Hepatocyte (in vitro differentiated cells): ENCODE data around the gene S1PR3. TPM values are rescaled to one million over a fixed set of nuclear protein-coding genes. Genes with fewer than 3 reads are reported as not detected.

Source experiments
- DNase-seq: peaks from one replicate; pipeline ENCODE4 v3.0.0-alpha.2; 2016; ENCODE audit warnings: low spot score
- H2AFZ ChIP-seq: fragments of 200-600 bp; sonication (generic); 2 replicates; pipeline ENCODE4 v1.6.0; 2016; ENCODE audit warnings: antibody characterized with exemption, mild to moderate bottlenecking
- H3K27ac ChIP-seq: fragments of 200-600 bp; sonication (generic); 2 replicates; pipeline ENCODE4 v1.5.1; 2016; ENCODE audit warnings: mild to moderate bottlenecking
- H3K27me3 ChIP-seq: fragments of 200-600 bp; sonication (generic); 2 replicates; pipeline ENCODE4 v1.6.1; 2016
- H3K36me3 ChIP-seq: fragments of 200-600 bp; sonication (generic); replicated peaks from 2 replicates; pipeline ENCODE4 v1.5.1; 2016; ENCODE audit warnings: low read depth; ENCODE audit not compliant: insufficient read depth
- H3K4me1 ChIP-seq: fragments of 200-600 bp; sonication (generic); 2 replicates; pipeline ENCODE4 v1.5.1; 2016; ENCODE audit warnings: mild to moderate bottlenecking, moderate library complexity; ENCODE audit not compliant: insufficient read depth
- H3K4me2 ChIP-seq: fragments of 200-600 bp; sonication (generic); 2 replicates; pipeline ENCODE4 v1.6.0; 2016
- H3K4me3 ChIP-seq: fragments of 200-600 bp; sonication (generic); 2 replicates; pipeline ENCODE4 v1.5.1; 2016; ENCODE audit warnings: mild to moderate bottlenecking
- H3K79me2 ChIP-seq: fragments of 200-600 bp; sonication (generic); 2 replicates; pipeline ENCODE4 v1.6.0; 2017; ENCODE audit warnings: mild to moderate bottlenecking
- H3K9me2 ChIP-seq: fragments of 200-600 bp; sonication (generic); replicated peaks from 2 replicates; pipeline ENCODE4 v1.6.0; 2017; ENCODE audit warnings: mild to moderate bottlenecking; ENCODE audit not compliant: insufficient read depth
- H3K9me3 ChIP-seq: fragments of 200-600 bp; sonication (generic); 2 replicates; pipeline ENCODE4 v1.5.1; 2016; ENCODE audit warnings: low read depth, mild to moderate bottlenecking
- H4K20me1 ChIP-seq: fragments of 200-600 bp; sonication (generic); 2 replicates; pipeline ENCODE4 v1.6.0; 2016; ENCODE audit warnings: mild to moderate bottlenecking; ENCODE audit not compliant: insufficient read depth, poor library complexity, severe bottlenecking
- CTCF ChIP-seq: fragments of 200-600 bp; sonication (generic); IDR thresholded peaks from 2 replicates; pipeline ENCODE4 v1.5.1; 2016; ENCODE audit warnings: antibody characterized with exemption, mild to moderate bottlenecking; ENCODE audit not compliant: poor library complexity
- EZH2 ChIP-seq: fragments of 200-600 bp; sonication (generic); IDR thresholded peaks from 2 replicates; pipeline ENCODE4 v1.6.1; 2016; ENCODE audit warnings: antibody characterized with exemption, mild to moderate bottlenecking, borderline replicate concordance
- EZH2phosphoT487 ChIP-seq: fragments of 200-600 bp; sonication (generic); IDR thresholded peaks from one replicate; pipeline ENCODE4 v1.6.1; 2018; ENCODE audit warnings: antibody characterized with exemption, mild to moderate bottlenecking, low read depth, moderate library complexity; ENCODE audit not compliant: unreplicated experiment, severe bottlenecking
- WGBS: methylation state at CpG from one replicate; pipeline ENCODE4 v1.1.6; 2016; ENCODE audit warnings: low lambda C conversion rate; ENCODE audit errors: missing lambda C conversion rate; 5-methylcytosine and 5-hydroxymethylcytosine counted together
- polyA plus RNA-seq: library from polyadenylated mRNA; unstranded; fragments of >200 nt; fragmentation: Nextera tagmentation; extraction: Ambion mirVana; gene quantifications from 2 replicates; pipeline ENCODE4 v1.2.1, GENCODE V29; 2016
- total RNA-seq: library from RNA; depleted of rRNA; stranded (reverse); fragments of >200 nt; gene quantifications from 2 replicates; pipeline ENCODE4 v1.2.3, GENCODE V29; 2014

The S1PR3 gene
- total and polyA plus RNA-seq, 2 experiments from 2014 or later = 21.4 to 46.1 TPM

GRCh38 chr9:88998911-88999310 lies 7.6 kb downstream of the S1PR3 start:
- WGBS = 84% methylated on average over 8 of the region's 9 CpGs
- TF ChIP-seq EZH2phosphoT487 (no peak), CTCF (no peak), EZH2 (no peak)
- H3K79me2 ChIP-seq = peaks cover 82% of the 10 kb centered on the region

GRCh38 chr9:89000371-89000781 lies 9.1 kb downstream of the S1PR3 start:
- no peak for DNase-seq
- Histone ChIP-seq H3K36me3 (no peaks in the 10 kb centered on the region), H3K79me2 (peaks cover 67% of the 10 kb centered on the region), H4K20me1 (peaks cover 18% of the 10 kb centered on the region), H3K4me3 (no peak overlapping the region), H3K9me3 (no peaks in the 10 kb centered on the region), H3K4me2 (peak overlapping the region; percentile 68), H3K4me1 (peaks cover 19% of the 10 kb centered on the region), H3K27me3 (no peaks in the 10 kb centered on the region), H3K27ac (peak overlapping the region; percentile 24), H2AFZ (no peak overlapping the region), H3K9me2 (no peaks in the 10 kb centered on the region)
- WGBS = 80% methylated on average over 9 of the region's 9 CpGs
- no peak for TF ChIP-seq CTCF
- TF ChIP-seq EZH2 = no peak
- no peak for TF ChIP-seq EZH2phosphoT487

More at GRCh38 chr9:88998911-88999310, 7.6 kb downstream of the S1PR3 start:
- Histone ChIP-seq H3K9me2 (no peaks in the 10 kb centered on the region), H3K36me3 (no peaks in the 10 kb centered on the region), H3K9me3 (no peaks in the 10 kb centered on the region), H3K4me2 (no peak overlapping the region), H4K20me1 (peaks cover 23% of the 10 kb centered on the region), H3K4me3 (no peak overlapping the region), H3K27me3 (no peaks in the 10 kb centered on the region), H3K27ac (peak overlapping the region; percentile 8), H3K4me1 (peaks cover 20% of the 10 kb centered on the region), H2AFZ (no peak overlapping the region)
- DNase-seq = no peak

- Histone ChIP-seq H3K27ac (peak overlapping the region; percentile 24), H3K4me2 (peak overlapping the region; percentile 68), H3K27me3 (no peaks in the 10 kb centered on the region), H3K79me2 (peaks cover 58% of the 10 kb centered on the region), H3K9me3 (no peaks in the 10 kb centered on the region), H3K4me3 (no peak overlapping the region), H3K4me1 (peaks cover 19% of the 10 kb centered on the region), H3K9me2 (no peaks in the 10 kb centered on the region), H3K36me3 (no peaks in the 10 kb centered on the region), H4K20me1 (peaks cover 11% of the 10 kb centered on the region), H2AFZ (peak overlapping the region; percentile 29)
- TF ChIP-seq EZH2phosphoT487 (no peak), CTCF (peak; percentile 82), EZH2 (no peak)
- WGBS = 45% methylated on average over 52 of the region's 52 CpGs
- DNase-seq = peak; percentile 92
Observed at GRCh38 chr9:89000973-89001916, 10.0 kb downstream of the S1PR3 start.
